ENCODE results near the gene ACTR3C. TPM values are rescaled to one million over a fixed set of nuclear protein-coding genes. Genes with fewer than 3 reads are reported as not detected.

ACTR3C gene
- total and polyA plus RNA-seq, 10 of the 15 experiments (the other 5 are each of a cell fraction or from before 2014, with no cell fraction given): 2.0 to 10.2 (median 6.3) TPM

GRCh38 chr7:150361807-150362621 is 38.7 kb upstream of the ACTR3C start:
- WGBS (ENCODE audit: insufficient coverage, insufficient replicate concordance, low lambda C conversion rate, missing lambda C conversion rate): 91% methylated on average over 18 of the region's 18 CpGs
- POLR2A ChIA-PET: interaction anchor here (1.2 to 1.8 kb wide), 3 partner anchors 16 to 72 kb away, joined by 4 to 8 read pairs (median 4); no protein-coding TSS in a partner anchor
- no peaks in the 10 kb centered on the region for H3K36me3 ChIP-seq (ENCODE audit: control insufficient read depth in 2 of 2, insufficient read depth in 2 of 2, low read length in 1 of 2)
- no peak overlapping the region for H3K4me3 ChIP-seq
- TF ChIP-seq NFYA (IDR thresholded peaks at IDR 0.05; ENCODE audit: borderline replicate concordance, low read depth, low read length): no peak
- no peak for TF ChIP-seq HDGF (IDR thresholded peaks at IDR 0.05)
- TF ChIP-seq EED (IDR thresholded peaks at IDR 0.05; ENCODE audit: low read depth): no peak
- TF ChIP-seq CREB1 (IDR thresholded peaks at IDR 0.05; ENCODE audit: low read depth): no peak
- TF ChIP-seq ESRRA (IDR thresholded peaks at IDR 0.05; ENCODE audit: low read length): no peak
- no peak for TF ChIP-seq BCL3 (IDR thresholded peaks at IDR 0.05; ENCODE audit: borderline replicate concordance, insufficient read depth, low read depth, low read length, poor library complexity, severe bottlenecking)
- TF ChIP-seq PAX5 (IDR thresholded peaks at IDR 0.05; ENCODE audit: borderline replicate concordance, low read depth, low read length): no peak
- TF ChIP-seq NR2F1 (conservative IDR thresholded peaks at IDR 0.05): no peak
- in situ Hi-C loops (cut with MboI) (loop anchor here (5.0 kb wide), 1 partner anchor 50 kb away; no protein-coding TSS in a partner anchor), intact Hi-C loops (cut with micrococcal nuclease; ENCODE audit: unreplicated experiment) (no loop called here)
- no peak for FAIRE-seq
- RAD21 ChIA-PET (ENCODE audit: unreplicated experiment): interaction anchor here (1.6 kb wide), 1 partner anchor 45 kb away, joined by 4 read pairs; no protein-coding TSS in a partner anchor
- no peak overlapping the region for H3K27ac ChIP-seq (ENCODE audit: control insufficient read depth, insufficient read depth)
- no peak overlapping the region for H3K9ac ChIP-seq (ENCODE audit: control insufficient read depth, insufficient read depth, low read length)
- BruUV-seq (replicated peaks): no TSS peak
- H3K79me2 ChIP-seq (ENCODE audit: control insufficient read depth, insufficient read depth, low read length): no peaks in the 10 kb centered on the region
- H3K4me1 ChIP-seq (ENCODE audit: control insufficient read depth, insufficient read depth, low read length): peaks cover 32% of the 10 kb centered on the region
- no peak overlapping the region for H2AFZ ChIP-seq (ENCODE audit: control insufficient read depth, low read depth, low read length)
- DNase-seq (ENCODE audit: low read depth, low spot score): no peak
- SMC1A ChIA-PET (ENCODE audit: uncharacterized antibody, unreplicated experiment): interaction anchor here (1.0 to 2.7 kb wide), 6 partner anchors 16 to 84 kb away, joined by 3 to 12 read pairs (median 7); no protein-coding TSS in a partner anchor
- no peaks in the 10 kb centered on the region for H4K20me1 ChIP-seq (ENCODE audit: control insufficient read depth, insufficient read depth)
- no peak overlapping the region for H3K4me2 ChIP-seq (ENCODE audit: control insufficient read depth, insufficient read depth)
- no peaks in the 10 kb centered on the region for H3K27me3 ChIP-seq (replicated peaks in 1 of 2; ENCODE audit: control insufficient read depth in 2 of 2, insufficient read depth in 2 of 2, low read length in 1 of 2)
- CTCF ChIA-PET: interaction anchor here (0.6 to 2.3 kb wide), 7 partner anchors 9 to 393 kb away, joined by 3 to 7 read pairs (median 3); a partner anchor contains a TSS
- ATAC-seq: no peak
- H3K9me3 ChIP-seq (replicated peaks; ENCODE audit: control insufficient read depth, insufficient read depth, low read length): no peaks in the 10 kb centered on the region
